ENCODE measurements around the gene ACSM3. TPM values are rescaled to one million over a fixed set of nuclear protein-coding genes. Genes with fewer than 3 reads are reported as not detected.

ACSM3 gene
- polyA plus RNA-seq, 1 of the 3 experiments (the other 2 are of a cell fraction) = 0.44 TPM

- no peaks in the 10 kb centered on the region for H4K20me1 ChIP-seq (ENCODE audit: insufficient read depth)
Observed at GRCh38 chr16:20773679-20774078, 9.9 kb downstream of the ACSM3 start.

More at GRCh38 chr16:20773679-20774078, 9.9 kb downstream of the ACSM3 start:
- Histone ChIP-seq H2AFZ (ENCODE audit: low read depth) (no peak overlapping the region), H3K27ac (ENCODE audit: low read depth in 2 of 2, low read length in 1 of 2) (no peak overlapping the region), H3K9me2 (no peaks in the 10 kb centered on the region), H3K4me1 (ENCODE audit: control insufficient read depth in 1 of 2, insufficient read depth in 2 of 2, low read depth in 1 of 2, low read length in 1 of 2) (no peaks in the 10 kb centered on the region), H3F3A (replicated peaks; ENCODE audit: insufficient read depth) (no peaks in the 10 kb centered on the region), H3K4me2 (no peak overlapping the region), H3K27me3 (ENCODE audit: insufficient read depth) (no peaks in the 10 kb centered on the region), H3K9ac (no peak overlapping the region), H3K36me3 (replicated peaks in 1 of 2; ENCODE audit: control insufficient read depth in 1 of 2, insufficient read depth in 2 of 2, low read length in 1 of 2) (no peaks in the 10 kb centered on the region), H3K79me2 (ENCODE audit: insufficient read depth) (no peaks in the 10 kb centered on the region), H3K9me3 (no peaks in the 10 kb centered on the region), H3K4me3 (ENCODE audit: low read depth in 2 of 2, low read length in 1 of 2) (no peak overlapping the region)
- POLR2A ChIA-PET = no interaction called here
- CTCF ChIA-PET = interaction anchor here (0.6 to 1.6 kb wide), 2 partner anchors 21 to 490 kb away, joined by 3 read pairs; no protein-coding TSS in a partner anchor
- TF ChIP-seq FOXJ3 (CRISPR knock-in tag; IDR thresholded peaks at IDR 0.05) (no peak), ZBTB33 (IDR thresholded peaks at IDR 0.05; ENCODE audit: borderline replicate concordance, low read depth) (no peak), RAD21 (IDR thresholded peaks at IDR 0.05; ENCODE audit: low read length) (no peak), USF2 (IDR thresholded peaks at IDR 0.05; ENCODE audit: borderline replicate concordance, low read depth, low read length) (no peak), YY1 (IDR thresholded peaks at IDR 0.05; ENCODE audit: low read depth) (no peak), USF1 (IDR thresholded peaks at IDR 0.05; ENCODE audit: borderline replicate concordance, low read depth) (no peak), SMC3 (IDR thresholded peaks at IDR 0.05; ENCODE audit: low read depth, low read length) (no peak), NFIC (IDR thresholded peaks at IDR 0.05; ENCODE audit: borderline replicate concordance) (no peak), FOSL2 (IDR thresholded peaks at IDR 0.05; ENCODE audit: borderline replicate concordance, low read depth) (no peak), TEAD4 (IDR thresholded peaks at IDR 0.05; ENCODE audit: borderline replicate concordance, insufficient read depth) (no peak), JUND (IDR thresholded peaks at IDR 0.05) (no peak), TAF1 (IDR thresholded peaks at IDR 0.05; ENCODE audit: borderline replicate concordance, low read depth, low read length) (no peak), CTCF (IDR thresholded peaks at IDR 0.05) (no peak), NRF1 (IDR thresholded peaks at IDR 0.05; ENCODE audit: low read depth, low read length) (no peak), CHD2 (IDR thresholded peaks at IDR 0.05; ENCODE audit: low read length, partially characterized antibody) (no peak), RFX5 (IDR thresholded peaks at IDR 0.05; ENCODE audit: low read length) (no peak), RXRA (IDR thresholded peaks at IDR 0.05; ENCODE audit: borderline replicate concordance, low read depth) (no peak)
- WGBS (ENCODE audit: low lambda C conversion rate) = 74% methylated on average over 3 of the region's 3 CpGs
- no peak for DNase-seq
